Thymus (tissue), 11 donors: ENCODE measurements around the gene MLLT6. TPM values are rescaled to one million over a fixed set of nuclear protein-coding genes. Genes with fewer than 3 reads are reported as not detected.

Experiments
- DNase-seq, 9 donors: peaks; one replicate each; pipeline ENCODE4 v3.0.0-alpha.2; 2013; ENCODE audit warnings: low spot score in 9 of 9, low read depth in 6 of 9, missing footprints in 1 of 9
- H3K27ac ChIP-seq, 2 donors: one replicate each; pipeline ENCODE4 v1.5.1; 2013; ENCODE audit warnings: control low read depth in 1 of 2, low read depth in 1 of 2, low read length in 1 of 2, mild to moderate bottlenecking in 1 of 2, moderate library complexity in 1 of 2
- H3K27me3 ChIP-seq, 2 donors: one replicate each; pipeline ENCODE4 v1.5.1; 2013; ENCODE audit warnings: low read length in 1 of 2; ENCODE audit not compliant: control insufficient read depth in 2 of 2, insufficient read depth in 1 of 2
- H3K36me3 ChIP-seq, 2 donors: one replicate each; pipeline ENCODE4 v1.5.1; 2013; ENCODE audit warnings: low read length in 1 of 2, mild to moderate bottlenecking in 1 of 2, moderate library complexity in 1 of 2; ENCODE audit not compliant: control insufficient read depth in 2 of 2, insufficient read depth in 2 of 2
- H3K4me1 ChIP-seq, 2 donors: one replicate each; pipeline ENCODE4 v1.5.1; 2013; ENCODE audit warnings: low read length in 2 of 2; ENCODE audit not compliant: control insufficient read depth in 2 of 2, insufficient read depth in 2 of 2
- H3K4me3 ChIP-seq, 2 donors: one replicate each; pipeline ENCODE4 v1.5.1; 2013; ENCODE audit warnings: low read length in 2 of 2, control low read depth in 1 of 2, mild to moderate bottlenecking in 1 of 2
- H3K9me3 ChIP-seq, 2 donors: one replicate each; pipeline ENCODE4 v1.5.1; 2013; ENCODE audit warnings: low read length in 1 of 2, mild to moderate bottlenecking in 1 of 2; ENCODE audit not compliant: control insufficient read depth in 2 of 2, insufficient read depth in 1 of 2
- WGBS: extraction: QIAGEN DNeasy Blood & Tissue Kit; methylation state at CpG from one replicate; pipeline ENCODE4 v1.1.7; 2013; 5-methylcytosine and 5-hydroxymethylcytosine counted together
- polyA plus RNA-seq: library from polyadenylated mRNA; stranded (reverse); fragments of 200-250 nt; gene quantifications from one replicate; pipeline ENCODE4 v1.2.3, GENCODE V29; 2013
- total RNA-seq: library from RNA; stranded (reverse); fragments of 120-200 nt; gene quantifications from one replicate; pipeline ENCODE4 v1.2.4, GENCODE V29; 2013
- donor health status: healthy.

Gene MLLT6
- total and polyA plus RNA-seq, 2 donors: 37.3 to 124 TPM

DNA sequence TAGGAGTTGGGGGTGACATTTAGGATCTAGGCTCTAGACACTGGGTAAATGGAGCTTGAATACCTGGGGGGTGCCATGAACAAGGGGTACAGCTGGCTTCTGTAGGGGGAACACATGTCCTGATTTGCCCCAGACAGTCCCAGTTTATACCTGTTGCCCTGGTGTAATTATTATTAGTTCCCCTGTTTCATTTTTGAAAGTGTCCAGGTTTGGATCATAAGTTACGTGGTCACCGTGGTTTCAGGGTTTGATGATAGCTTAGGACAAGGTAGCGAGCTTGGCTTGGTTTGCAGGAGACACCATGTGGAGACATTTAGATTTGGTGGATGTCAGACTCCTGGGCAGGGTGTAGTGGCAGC, 5.5 kb downstream of the MLLT6 start:
- peaks cover 70 to 81% of the 10 kb centered on the region in 2 donors for H3K36me3 ChIP-seq
- no peak overlapping the region for H3K4me3 ChIP-seq
- H3K27me3 ChIP-seq: no peaks in the 10 kb centered on the region
- WGBS: 96% methylated on average over 3 of the region's 3 CpGs
- no peak for DNase-seq
- no peak overlapping the region for H3K27ac ChIP-seq
- peaks cover 13 to 31% of the 10 kb centered on the region in 2 donors for H3K4me1 ChIP-seq
- peaks cover 0 to 5% of the 10 kb centered on the region in 2 donors for H3K9me3 ChIP-seq

- H3K4me3 ChIP-seq: no peak overlapping the region
- H3K27me3 ChIP-seq: no peaks in the 10 kb centered on the region
- 97% methylated on average over 5 of the region's 5 CpGs for WGBS
- no peak overlapping the region for H3K27ac ChIP-seq
- H3K4me1 ChIP-seq: peaks cover 13 to 29% of the 10 kb centered on the region in 2 donors
- H3K9me3 ChIP-seq: peaks cover 0 to 2% of the 10 kb centered on the region in 2 donors
- no peak for DNase-seq
- H3K36me3 ChIP-seq: peaks cover 74 to 85% of the 10 kb centered on the region in 2 donors
These were observed 5.9 kb downstream of the MLLT6 start for GRCh38 chr17:38710985-38711384.

- H3K4me3 ChIP-seq: no peak overlapping the region
- no peaks in the 10 kb centered on the region for H3K9me3 ChIP-seq
- H3K36me3 ChIP-seq: peaks cover 84 to 95% of the 10 kb centered on the region in 2 donors
- no peak for DNase-seq
- H3K27me3 ChIP-seq: no peaks in the 10 kb centered on the region
- H3K27ac ChIP-seq: no peak overlapping the region
- H3K4me1 ChIP-seq: peaks cover 10 to 19% of the 10 kb centered on the region in 2 donors
- 88% methylated on average over 26 of the region's 26 CpGs for WGBS
These were observed 6.9 kb downstream of the MLLT6 start for GRCh38 chr17:38711792-38712571.

- H3K9me3 ChIP-seq: no peaks in the 10 kb centered on the region
- H3K4me1 ChIP-seq: peaks cover 7 to 13% of the 10 kb centered on the region in 2 donors
- H3K27ac ChIP-seq: no peak overlapping the region
- no peak for DNase-seq
- no peak overlapping the region for H3K4me3 ChIP-seq
- H3K27me3 ChIP-seq: no peaks in the 10 kb centered on the region
- H3K36me3 ChIP-seq: peaks cover 85 to 95% of the 10 kb centered on the region in 2 donors
- 98% methylated on average over 10 of the region's 10 CpGs for WGBS
These were observed 7.5 kb downstream of the MLLT6 start for GRCh38 chr17:38712593-38712992.

GRCh38 chr17:38713456-38714075, 8.5 kb downstream of the MLLT6 start:
- H3K36me3 ChIP-seq: peaks cover 87 to 94% of the 10 kb centered on the region in 2 donors
- 96% methylated on average over 11 of the region's 11 CpGs for WGBS
- no peaks in the 10 kb centered on the region for H3K9me3 ChIP-seq
- H3K27me3 ChIP-seq: no peaks in the 10 kb centered on the region
- no peak overlapping the region for H3K4me3 ChIP-seq
- DNase-seq: no peak
- H3K4me1 ChIP-seq: peaks cover 5 to 14% of the 10 kb centered on the region in 2 donors
- no peak overlapping the region for H3K27ac ChIP-seq

GRCh38 chr17:38715216-38715943, 10.3 kb downstream of the MLLT6 start:
- Histone ChIP-seq H3K4me3 (no peak overlapping the region), H3K9me3 (no peaks in the 10 kb centered on the region), H3K27me3 (no peaks in the 10 kb centered on the region), H3K4me1 (peaks cover 0 to 9% of the 10 kb centered on the region in 2 donors), H3K27ac (no peak overlapping the region), H3K36me3 (peaks cover 88 to 93% of the 10 kb centered on the region in 2 donors)
- DNase-seq: no peak
- 96% methylated on average over 9 of the region's 9 CpGs for WGBS

- Histone ChIP-seq H3K27me3 (no peaks in the 10 kb centered on the region), H3K27ac (no peak overlapping the region), H3K36me3 (peaks cover 95 to 96% of the 10 kb centered on the region in 2 donors), H3K9me3 (no peaks in the 10 kb centered on the region), H3K4me1 (peaks cover 0 to 9% of the 10 kb centered on the region in 2 donors), H3K4me3 (no peak overlapping the region)
- DNase-seq: no peak
- 96% methylated on average over 18 of the region's 18 CpGs for WGBS
These were observed 11.4 kb downstream of the MLLT6 start for GRCh38 chr17:38716368-38717005.

- H3K27me3 ChIP-seq: no peaks in the 10 kb centered on the region
- 92% methylated on average over 12 of the region's 12 CpGs for WGBS
- no peak overlapping the region for H3K4me3 ChIP-seq
- DNase-seq: no peak
- H3K4me1 ChIP-seq: peaks cover 0 to 6% of the 10 kb centered on the region in 2 donors
- no peaks in the 10 kb centered on the region for H3K9me3 ChIP-seq
- peaks cover 94 to 96% of the 10 kb centered on the region in 2 donors for H3K36me3 ChIP-seq
- no peak overlapping the region for H3K27ac ChIP-seq
These were observed 12.2 kb downstream of the MLLT6 start for GRCh38 chr17:38717139-38717745.
